Measurements from ENCODE around the gene STARD9.
A peak's percentile ranks its signal among the peaks of the same experiment; 100 is the strongest.
"Not testable (repeated sequence)": the region's sequence is repeated elsewhere in the genome, so short reads cannot be mapped to it uniquely, and the experiment has no call there.

STARD9 gene

DNA sequence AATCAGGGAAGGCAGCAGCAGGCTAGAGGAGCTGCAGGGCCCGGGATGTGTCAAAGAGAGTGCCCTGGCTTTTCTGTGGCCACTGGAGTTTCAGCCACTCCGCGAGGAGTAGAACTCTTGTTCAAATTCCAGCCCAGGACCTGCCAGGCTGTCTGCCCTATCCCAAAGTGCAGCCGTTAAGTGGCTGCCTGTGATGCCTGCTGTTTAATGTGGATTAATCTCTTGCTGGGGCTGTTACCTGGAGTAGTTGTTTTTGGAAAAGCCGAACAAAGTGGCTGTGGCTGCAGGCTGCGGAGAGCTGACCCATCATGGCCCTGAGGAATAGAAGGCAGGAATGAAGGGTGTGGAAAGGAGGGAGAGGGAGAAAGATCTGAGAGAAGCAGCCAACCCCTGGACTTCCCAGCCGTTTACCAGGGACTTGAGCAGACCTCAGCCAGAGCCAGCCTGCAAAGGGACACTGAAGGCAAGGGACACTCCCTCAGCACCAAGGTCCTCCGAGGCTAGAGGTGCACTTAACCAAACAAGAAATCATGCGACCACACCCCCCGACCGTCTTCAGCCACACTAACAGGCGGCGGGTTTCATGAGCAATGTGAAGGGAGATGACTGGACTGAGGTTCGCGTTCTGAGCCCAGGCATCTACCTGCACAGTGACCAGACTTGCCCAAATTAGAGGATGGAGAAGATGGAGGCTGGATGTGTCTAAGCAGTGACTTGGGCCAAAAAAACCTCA is 156.9 kb downstream of the STARD9 start:
- DNase-seq, result no peak

DNA sequence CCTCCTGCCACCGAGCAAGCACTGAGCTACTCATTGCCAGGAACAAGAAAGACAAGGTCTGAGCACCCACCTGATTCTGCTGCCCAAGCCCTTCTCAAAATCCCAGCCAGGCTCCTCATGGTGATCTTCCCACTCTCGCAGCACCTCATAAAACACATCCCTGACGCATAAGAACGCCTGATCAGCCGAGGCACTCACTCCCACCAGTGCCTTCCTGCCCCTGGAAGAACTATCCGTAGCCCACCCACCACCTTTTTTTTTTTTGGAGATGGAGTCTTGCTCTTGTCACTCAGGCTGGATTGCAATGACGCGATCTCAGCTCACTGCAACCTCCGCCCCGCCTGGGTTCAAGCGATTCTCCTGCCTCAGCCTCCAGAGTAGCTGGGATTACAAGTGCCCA is 157.6 kb downstream of the STARD9 start:
- DNase-seq, result no peak

DNA sequence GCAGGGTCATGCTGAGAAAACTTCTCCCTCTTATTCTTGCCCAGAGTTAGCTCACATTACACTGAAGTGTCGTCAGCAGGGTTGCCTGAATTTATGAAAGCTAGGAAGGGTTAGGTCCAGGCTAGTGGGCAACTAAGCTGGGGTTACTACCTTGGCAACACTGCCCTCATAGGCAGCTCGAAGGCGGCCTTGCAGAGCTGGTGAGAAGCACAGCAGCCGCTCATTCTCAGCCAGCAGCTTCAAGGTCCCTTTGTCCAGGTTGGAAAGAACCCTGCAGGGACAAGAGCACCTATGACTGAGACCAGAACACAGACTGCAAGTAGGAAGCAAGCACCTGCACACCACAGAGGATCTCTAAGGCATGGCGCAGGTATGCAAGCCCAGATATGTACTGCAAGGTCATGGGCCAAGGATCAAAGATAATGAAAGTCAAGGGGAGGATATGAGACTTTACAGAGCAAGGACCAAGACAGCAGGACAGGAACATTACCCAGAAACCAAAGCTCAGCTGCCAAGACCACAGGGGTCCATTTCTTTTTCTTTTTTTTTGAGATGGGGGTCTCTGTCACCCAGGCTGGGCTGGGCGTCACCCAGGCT is 158.8 kb downstream of the STARD9 start:
- no peak for DNase-seq

DNA sequence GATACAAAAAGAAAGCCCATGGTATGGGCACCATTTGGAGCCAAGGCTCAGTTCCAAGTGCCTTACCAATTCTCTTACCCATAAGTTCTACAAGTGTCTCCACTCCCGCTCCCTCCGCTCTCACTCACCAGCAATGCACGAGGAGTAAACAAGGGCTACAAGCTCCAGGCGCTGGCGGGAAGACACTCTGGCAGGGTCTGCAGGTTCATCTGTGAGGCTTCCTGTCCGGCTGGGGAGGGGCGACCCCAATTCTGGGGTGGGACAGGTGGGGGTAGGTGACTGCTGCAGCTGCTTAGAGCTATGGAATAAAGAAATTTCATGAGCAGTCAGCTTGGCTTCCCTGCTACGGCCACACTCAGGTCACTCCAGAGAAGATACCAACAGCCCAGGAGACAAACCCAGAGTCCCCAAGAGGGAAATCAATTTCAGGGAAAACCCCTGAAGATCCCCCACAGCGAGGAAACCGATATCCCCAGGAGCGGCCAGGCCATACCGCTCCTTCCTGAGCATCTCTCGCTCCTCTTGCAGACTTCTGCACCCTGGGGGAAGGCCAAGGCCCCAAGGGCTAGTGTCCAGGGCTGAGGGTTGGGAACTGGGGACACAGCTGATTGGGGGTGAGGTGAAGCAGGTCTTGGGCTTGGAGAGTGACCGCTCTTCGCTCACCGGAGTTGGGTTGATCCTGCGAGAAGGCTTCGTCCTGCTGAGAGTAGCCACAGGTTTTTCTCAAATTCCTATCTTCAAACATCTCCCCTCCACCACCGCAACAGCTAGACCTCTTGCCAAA is 160.2 kb downstream of the STARD9 start:
- DNase-seq, result no peak

DNA sequence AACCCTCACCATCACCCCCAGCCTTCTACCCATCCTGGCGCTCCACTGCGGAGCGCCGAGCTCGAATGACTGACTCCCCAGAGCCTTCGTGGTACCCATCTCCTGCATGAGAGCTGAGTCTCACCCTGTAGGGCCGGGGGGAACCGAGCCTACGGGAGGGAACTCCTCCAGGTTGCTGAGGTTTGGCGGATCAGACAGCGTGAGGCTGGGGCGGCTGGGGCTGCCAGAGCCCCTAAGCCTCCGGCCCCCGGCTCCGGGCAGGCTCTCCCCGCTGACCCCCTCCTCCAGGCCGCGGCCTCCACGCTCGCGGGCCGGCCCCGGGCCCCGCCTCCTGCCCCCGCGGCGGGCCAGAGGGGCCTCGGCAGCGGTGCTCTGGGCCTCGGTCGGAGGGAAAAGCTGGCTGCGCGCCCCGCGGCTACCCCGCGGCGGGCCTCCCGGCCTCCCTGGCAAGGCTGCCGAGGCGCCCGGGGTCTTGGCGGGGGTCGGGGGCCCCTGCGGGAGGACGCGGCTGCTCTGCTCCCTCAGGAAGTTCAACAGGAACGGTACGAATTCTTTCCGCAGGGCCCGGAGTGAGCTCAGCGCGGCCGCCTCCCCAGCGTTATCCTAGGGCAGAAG is 160.9 kb downstream of the STARD9 start:
- DNase-seq, result no peak

DNA sequence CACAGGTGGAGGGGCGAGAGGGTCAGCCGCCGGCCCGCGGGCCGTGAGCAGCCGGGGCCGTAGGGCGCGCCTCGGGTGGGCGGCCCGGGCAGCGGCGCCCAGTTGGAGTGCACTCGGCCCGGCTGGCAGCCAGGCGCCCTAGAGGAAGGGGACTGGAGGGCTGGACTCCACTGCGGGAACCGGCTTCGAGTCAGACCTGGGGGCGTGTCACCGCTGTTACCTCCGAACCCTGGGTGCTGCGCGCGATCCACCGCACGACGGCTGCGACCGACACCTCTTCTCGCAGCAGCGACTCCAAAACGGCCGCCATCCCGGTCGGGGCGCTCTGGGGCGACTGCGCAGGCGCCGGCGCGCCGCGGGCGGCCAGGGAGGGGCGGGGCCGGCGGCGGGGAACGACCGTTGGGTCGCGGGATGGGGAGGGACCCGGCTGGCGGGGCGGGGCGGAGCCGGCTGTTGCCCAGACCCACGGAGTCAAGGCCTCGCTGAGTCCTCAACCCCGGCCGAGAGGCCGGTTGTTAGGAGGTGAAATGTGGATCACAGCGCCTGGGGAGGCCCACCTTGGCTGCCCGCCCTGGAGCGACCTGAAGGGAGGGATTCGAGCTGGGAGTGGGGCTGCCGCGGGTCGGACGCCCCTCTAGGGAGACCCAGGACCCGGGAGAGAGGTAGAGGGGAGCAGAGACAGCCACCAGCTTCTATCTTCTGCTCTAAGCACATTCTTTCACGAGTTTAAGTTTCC is 161.6 kb downstream of the STARD9 start, which contains the start of gene CDAN1:
Gene CDAN1 (minus strand): TSS at position 336 of the 736 bp plus-strand sequence. CDS start 26 bp downstream, at position 310.
- peak; percentile 94 for DNase-seq

DNA sequence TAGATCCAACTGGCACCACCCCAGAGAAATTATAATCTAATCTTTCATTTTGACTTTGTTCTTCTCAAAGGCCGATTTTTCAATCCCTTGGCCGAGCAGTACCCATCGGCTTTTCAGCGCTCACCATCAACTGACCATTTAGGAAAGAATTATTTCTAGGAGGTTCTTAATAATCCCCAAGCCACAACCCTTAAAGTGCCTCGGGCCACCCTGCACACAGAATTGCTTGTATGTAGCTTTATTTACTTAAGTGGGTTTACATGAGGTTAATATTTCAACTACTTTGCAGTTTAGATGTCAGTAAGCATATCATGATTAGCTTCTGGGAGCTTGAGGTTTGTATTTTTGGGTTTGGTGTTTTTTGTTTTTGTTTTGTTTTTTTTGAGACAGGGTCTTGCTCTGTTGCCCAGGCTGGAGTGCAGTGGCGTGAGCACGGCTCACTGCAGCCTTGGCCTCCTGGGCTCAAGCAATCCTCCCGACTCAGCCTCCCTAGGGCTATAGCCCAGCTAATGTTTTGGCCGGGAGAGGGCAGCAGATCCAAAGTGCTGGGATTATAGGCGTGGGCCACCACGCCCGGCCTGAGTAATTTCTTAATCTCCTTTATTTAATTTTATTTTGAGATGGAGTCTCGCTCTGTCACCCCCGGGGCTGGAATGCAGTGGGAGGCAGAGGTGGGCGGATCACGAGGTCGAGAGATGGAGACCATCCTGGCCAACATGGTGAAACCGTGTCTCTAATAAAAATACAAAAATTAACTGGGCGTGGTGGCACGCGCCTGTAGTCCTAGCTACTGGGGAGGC is 162.3 kb downstream of the STARD9 start:
- no peak for DNase-seq

DNA sequence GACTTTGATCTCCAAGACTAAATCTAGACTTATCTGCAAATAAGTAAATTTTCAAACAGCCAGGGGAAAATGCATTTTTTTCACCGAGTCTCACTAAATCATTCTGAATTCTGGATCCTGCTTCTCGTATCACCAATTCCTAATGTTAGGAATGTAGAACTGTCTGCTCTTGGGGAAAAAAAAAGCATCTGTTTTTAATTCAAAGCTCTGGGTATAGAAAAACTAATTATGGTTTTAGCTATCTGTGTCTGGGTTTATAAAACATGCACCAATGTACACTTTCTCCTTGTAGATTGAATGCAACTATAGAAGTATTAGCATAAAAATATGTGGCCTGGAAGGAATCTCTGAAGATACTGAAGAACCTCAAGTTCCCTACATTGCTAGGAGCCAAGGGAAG is 166.3 kb downstream of the STARD9 start:
- no peak for DNase-seq

DNA sequence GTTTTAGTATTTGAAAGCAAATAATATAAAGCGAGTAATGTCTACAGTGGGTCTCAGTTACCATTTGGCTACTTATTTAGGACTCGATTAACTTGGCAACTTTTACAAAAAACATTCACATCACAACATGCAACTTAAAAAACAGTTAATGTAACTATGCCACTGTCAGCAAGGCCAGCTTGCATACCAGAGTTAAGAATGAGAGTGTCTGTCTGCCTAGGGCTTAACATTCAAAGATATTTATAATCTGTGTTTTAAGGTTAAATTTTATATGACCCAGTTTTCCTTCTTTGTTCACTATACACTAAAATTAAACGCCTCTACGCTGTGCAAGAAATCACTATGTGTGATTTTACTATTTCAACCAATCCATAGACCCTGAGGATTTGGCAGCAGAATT is 166.7 kb downstream of the STARD9 start:
- no peak for DNase-seq

DNA sequence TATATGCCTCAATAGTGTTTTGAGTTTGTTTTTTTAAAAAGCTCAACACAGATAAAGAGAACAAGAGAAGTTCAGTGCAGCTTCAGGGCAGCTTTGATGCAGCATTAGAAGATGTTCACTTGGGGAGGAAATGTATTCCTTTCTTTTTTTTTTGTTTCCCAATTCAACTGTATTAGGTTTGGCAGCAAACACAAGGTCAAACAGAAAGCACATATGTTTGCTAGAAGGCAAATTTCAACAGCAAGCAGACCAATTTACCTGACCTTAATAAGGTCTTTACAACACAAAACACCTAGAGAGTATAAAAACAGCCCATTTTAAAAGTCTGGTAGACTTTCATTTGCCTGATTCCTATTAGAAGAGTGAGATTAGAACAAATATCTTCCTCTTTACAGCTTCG is 168.8 kb downstream of the STARD9 start:
- no peak for DNase-seq

DNA sequence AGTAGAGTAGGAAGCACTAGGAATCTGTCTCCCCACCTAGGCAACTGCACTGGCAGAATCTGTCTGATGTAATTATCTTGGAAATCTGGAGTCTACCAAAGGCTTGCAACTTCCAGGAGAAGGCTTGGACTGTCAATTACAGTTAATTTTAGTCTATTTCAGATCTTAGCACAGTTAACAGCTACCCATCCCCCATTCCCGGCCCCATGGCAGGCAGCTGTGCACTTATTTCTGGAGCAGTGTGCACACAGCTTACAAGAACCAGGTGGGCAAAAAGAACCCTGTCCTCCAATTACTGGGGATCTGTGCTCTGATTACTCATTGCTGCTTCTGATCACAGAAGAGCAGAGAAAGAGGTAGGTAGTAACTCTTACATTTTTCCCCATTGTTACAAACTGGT is 173.9 kb downstream of the STARD9 start:
- no peak for DNase-seq

DNA sequence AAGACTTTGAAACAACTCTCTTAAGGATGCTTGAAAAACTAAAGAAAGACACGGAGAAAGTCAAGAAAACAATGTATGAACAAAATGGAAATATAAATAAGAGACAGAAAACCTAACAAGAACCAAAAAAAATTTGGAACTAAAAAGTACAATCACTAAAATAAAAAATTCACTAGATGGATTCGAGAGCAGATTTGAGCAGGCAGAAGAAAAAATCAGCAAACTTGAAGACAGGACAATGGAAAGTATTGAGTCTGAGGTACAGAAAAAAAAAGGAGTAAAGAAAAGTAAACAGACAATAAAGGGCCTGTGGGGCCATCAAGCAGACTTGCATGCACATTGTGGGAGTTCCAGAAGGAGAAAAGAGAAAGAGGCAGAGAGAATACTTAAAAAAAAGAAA is 174.9 kb downstream of the STARD9 start:
- DNase-seq, result no peak

DNA sequence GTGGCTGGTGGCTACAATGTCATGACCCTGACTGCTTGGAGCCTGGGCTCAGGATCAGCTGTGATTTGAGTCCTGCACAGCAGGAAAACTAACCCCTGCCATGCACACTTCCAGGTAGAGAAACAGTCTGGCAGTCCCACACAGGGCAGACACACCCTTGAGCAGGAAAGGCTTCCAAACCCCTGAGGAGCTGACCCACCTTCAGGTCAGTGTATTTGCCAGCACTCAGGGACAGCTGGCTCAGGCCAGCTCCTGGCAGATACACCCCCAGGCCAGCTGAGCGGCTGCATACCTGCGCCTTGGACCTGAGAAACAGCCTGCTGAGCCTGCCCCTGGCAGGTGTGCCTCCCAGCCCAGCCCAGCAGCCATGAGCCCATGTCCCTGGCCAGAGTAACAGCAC is 183.7 kb downstream of the STARD9 start:
- DNase-seq, result no peak

DNA sequence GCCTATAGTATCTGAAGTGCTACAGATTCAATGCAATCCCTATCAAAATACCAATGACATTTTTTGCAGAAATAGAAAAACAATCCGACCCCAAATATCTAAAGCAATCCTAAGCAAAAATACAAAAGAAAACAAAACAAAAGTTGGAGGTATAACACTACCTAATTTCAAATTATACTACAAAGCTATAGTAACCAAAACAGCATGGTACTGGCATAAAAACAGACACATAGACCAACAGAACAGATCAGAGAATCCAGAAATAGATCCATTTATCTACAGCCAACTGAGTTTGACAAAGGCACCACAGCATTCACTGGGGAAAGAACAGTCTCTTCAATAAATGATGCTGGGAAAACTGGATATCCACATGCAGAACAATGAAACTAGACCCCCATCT is 185.4 kb downstream of the STARD9 start:
- DNase-seq, result no peak

DNA sequence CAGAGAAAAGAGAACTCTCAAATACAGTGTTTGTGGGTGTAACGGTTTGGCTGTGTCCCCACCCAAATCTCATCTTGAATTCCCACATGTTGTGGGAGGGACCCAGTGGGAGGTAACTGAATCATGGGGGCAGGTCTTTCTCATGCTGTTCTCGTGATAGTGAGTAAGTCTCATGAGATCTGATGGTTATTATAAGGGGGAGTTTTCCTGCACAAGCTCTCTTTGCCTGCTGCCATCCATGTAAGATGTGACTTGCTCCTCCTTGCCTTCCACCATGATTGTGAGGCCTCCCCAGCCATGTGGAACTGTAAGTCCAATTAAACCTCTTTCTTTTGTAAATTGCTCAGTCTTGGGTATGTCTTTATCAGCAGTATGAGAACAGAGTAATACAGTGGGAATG is 186.4 kb downstream of the STARD9 start:
- DNase-seq, result not testable (repeated sequence)

DNA sequence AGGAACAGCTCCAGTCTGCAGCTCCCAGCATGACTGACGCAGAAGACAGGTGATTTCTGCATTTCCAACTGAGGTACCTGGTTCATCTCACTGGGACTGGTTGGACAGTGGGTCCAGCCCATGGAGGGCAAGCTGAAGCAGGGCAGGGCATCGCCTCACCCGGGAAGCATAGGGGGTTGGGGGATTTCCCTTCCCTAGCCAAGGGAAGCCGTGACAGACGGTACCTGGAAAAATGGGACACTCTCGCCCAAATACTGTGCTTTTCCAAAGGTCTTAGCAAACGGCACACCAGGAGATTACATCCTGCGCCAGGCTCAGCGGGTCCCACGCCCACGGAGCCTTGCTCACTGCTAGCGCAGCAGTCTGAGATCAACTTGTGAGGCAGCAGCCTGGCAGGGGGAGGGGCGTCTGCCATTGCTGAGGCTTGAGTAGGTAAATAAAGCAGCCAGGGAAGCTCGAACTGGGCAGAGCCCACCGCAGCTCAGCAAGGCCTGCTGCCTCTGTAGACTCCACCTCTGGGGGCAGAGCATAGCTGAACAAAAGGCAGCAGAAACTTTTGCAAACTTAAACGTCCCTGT is 188.8 kb downstream of the STARD9 start:
- DNase-seq, result not testable (repeated sequence)

DNA sequence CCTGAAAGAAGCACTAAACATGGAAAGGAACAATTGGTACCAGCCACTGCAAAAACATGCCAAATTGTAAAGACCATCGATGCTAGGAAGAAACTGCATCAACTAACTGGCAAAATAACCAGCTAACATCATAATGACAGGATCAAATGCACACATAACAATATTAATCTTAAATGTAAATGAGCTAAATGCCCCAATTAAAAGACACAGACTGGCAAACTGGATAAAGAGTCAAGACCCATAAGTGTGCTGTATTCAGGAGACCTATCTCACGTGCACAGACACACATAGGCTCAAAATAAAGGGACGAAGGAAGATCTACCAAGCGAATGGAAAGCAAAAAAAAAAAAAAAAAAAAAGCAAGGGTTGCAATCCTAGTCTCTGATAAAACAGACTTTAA is 190.7 kb downstream of the STARD9 start:
- DNase-seq, result not testable (repeated sequence)

Data from CD4-positive, alpha-beta T cell treated with Interleukin-17A for 1 hour (primary cell).